Stimulated activated CD4-positive, alpha-beta T cell treated with anti-CD3 and anti-CD28 coated beads, Interleukin-12 subunit alpha, Interleukin-12 subunit beta, amount 100 ng/mL, for 48 hours (primary cell): ENCODE measurements around the gene HOXB7.

Experiments
- DNase-seq, 3 donors: peaks; one replicate each; pipeline ENCODE4 v3.0.0-alpha.2; 2020; ENCODE audit warnings: low read depth in 2 of 3, low spot score in 1 of 3

Gene HOXB7

GRCh38 chr17:48596000-48596734 is 14.7 kb downstream of the HOXB7 start:
- DNase-seq: no peak

DNA sequence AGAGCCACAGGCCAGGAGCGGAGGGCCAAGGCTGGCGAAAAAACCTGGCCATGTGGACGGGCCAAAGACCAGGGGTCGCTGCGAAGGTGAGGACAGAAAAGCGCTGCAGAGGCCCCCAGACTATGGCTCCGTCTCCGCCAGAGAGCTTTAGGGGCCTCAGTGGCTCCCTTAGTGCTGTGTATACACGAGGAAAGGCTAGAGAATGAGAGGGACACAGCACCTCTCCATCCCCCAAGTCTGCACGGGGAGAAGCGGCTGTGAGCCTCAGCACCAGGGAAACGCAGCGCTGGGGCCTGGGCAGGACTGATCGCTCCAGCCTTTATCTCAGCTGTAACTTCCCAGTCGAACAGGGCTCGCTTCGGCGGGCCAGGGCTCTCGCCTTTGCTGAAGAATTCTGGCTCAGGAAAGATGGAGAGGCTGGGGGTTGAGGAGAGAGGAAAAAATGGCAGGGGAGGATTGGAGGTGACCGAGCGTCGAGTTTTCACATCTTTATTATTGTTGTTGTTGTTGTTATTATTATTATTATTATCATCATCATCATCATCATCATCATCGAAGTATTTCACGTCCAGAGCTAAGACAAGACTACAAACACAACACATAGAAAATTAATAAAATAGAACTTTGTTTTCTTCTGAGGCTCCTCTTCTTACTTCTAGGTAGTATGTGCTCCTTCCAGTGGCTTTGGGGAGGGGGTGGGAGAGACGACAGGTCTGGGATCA is 15.4 kb downstream of the HOXB7 start:
- no peak for DNase-seq

GRCh38 chr17:48594538-48595277 is 16.1 kb downstream of the HOXB7 start:
- DNase-seq: no peak

GRCh38 chr17:48593840-48594537 is 16.8 kb downstream of the HOXB7 start:
- DNase-seq: peak; percentile 69 to 80 (median 77)

GRCh38 chr17:48593126-48593829 is 17.5 kb downstream of the HOXB7 start, which contains the start of gene HOXB5:
Gene HOXB5, minus strand, starts transcription at chr17:48593779. Its CDS starts 97 bp downstream, at chr17:48593682.
- no peak for DNase-seq

DNA sequence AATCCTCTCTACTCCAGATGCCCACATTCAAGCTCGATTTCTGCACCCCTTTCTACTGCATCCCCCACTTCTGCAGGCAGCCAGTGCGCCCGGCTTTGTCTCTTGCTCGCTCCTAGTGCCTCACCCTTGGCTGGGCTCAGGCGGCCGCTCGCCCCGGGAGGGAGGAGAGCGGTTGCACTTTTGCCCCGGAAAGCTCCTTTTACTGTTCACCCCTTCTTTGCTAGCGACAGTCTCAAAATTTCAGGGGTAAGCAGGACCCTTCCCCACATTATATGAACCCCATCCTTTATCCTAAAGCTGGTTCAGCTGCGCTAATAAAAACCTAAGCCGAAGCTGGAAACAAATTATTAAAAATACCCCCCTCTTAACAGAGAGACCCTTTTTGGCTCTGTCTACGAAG is 18.2 kb downstream of the HOXB7 start:
- no peak for DNase-seq

DNA sequence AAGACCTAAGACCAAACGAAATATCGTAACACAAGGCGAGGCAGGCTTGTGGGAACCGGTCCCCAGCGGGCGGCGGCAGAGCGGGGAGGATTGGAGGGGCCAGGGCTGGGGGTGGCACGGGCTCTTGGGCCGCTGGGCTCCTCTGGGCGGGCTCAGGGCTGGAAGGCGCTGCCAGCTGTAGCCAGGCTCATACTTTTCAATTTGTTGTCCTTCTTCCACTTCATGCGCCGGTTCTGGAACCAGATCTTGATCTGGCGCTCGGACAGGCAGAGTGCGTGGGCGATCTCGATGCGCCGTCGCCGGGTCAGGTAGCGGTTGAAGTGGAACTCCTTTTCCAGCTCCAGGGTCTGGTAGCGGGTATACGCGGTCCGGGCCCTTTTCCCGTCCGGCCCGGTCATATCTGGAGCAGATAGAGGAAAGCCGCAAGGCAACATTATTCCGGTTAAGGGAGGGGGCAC is 18.7 kb downstream of the HOXB7 start:
- no peak for DNase-seq

DNA sequence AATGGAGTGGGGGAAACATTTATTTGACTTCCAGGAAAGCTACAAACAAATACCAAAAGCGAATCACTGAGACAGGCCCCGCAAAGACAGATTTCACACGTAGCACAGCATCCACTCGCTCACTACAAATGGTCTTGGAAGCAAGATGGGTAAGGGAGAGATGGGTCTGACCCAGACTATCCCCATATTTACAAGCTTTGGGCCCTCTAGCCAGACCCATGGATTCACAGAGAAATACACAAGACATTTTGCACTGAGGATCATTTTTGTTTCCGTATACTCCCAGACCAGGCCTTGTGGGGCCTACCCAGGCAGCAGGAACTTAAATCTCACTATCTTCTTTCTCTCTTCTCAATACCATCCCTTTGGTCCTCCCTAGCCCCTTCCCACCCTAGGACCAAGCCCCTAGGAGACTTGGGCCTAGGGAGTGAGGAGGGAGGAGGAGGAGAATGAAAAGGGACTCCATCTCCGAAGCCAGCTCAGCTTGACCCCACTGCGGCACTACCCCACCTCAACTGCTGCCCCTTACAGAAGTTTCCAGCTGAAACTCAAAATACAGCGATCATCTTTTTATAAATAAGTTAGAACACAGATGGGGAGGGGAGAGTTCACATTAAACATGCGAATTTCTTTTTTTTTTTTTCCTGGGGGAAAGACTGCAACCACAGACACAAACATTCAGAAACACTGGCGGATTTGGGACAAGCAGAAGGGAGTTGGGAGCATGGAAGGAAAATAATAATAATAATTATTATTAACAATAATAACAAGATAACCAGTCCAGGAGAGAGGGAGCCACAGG is 19.4 kb downstream of the HOXB7 start:
- DNase-seq: no peak

GRCh38 chr17:48590607-48591161 is 20.1 kb downstream of the HOXB7 start:
- DNase-seq: no peak

DNA sequence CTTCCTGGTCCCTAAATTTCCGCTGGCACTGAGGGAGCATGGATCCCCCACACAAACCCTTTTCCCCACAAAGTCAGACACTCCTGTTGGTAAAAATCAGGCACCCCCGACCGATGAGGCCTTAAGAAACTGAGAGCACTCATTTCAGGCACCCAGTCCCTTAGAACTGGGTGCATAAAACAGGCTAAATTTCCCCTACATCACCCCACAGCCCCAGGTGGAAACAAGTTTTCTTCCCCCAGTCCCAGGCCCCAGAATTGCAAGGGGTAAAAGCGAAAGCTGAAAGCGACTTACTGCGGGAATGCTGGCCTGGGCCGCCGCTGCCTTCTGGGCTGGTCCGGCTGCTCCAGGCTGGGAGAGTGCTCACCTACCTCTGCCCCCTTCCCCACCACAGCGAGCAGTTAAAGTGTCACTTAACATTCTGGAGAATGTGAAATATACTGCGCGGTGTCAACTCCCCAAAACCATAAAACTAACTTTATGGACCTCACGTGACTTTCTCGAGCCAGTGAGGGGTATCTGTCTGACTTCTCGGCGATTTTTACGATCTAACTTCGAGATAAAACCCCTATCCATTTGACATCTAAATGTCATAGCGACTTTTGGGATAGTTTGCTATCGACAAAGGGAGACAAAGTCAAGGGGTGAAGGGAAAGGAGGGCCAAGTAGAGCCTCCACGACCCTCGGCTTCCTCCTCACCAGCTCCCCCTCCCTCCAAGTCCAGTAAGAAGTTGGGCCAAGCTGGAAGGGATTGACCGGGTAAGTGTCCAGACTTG is 20.8 kb downstream of the HOXB7 start, which contains the start of gene HOXB3:
Gene HOXB3 (minus strand): TSS at position 411 of the 776 bp plus-strand sequence. CDS start 37,767 bp downstream, outside the sequence.
- DNase-seq: no peak

GRCh38 chr17:48589060-48589830 is 21.6 kb downstream of the HOXB7 start:
- no peak for DNase-seq

- DNase-seq: no peak
Measured at GRCh38 chr17:48588528-48588927, 22.3 kb downstream of the HOXB7 start.

- DNase-seq: no peak
Measured at GRCh38 chr17:48588074-48588415, 22.8 kb downstream of the HOXB7 start.

GRCh38 chr17:48587276-48588073 is 23.3 kb downstream of the HOXB7 start:
- DNase-seq: no peak

DNA sequence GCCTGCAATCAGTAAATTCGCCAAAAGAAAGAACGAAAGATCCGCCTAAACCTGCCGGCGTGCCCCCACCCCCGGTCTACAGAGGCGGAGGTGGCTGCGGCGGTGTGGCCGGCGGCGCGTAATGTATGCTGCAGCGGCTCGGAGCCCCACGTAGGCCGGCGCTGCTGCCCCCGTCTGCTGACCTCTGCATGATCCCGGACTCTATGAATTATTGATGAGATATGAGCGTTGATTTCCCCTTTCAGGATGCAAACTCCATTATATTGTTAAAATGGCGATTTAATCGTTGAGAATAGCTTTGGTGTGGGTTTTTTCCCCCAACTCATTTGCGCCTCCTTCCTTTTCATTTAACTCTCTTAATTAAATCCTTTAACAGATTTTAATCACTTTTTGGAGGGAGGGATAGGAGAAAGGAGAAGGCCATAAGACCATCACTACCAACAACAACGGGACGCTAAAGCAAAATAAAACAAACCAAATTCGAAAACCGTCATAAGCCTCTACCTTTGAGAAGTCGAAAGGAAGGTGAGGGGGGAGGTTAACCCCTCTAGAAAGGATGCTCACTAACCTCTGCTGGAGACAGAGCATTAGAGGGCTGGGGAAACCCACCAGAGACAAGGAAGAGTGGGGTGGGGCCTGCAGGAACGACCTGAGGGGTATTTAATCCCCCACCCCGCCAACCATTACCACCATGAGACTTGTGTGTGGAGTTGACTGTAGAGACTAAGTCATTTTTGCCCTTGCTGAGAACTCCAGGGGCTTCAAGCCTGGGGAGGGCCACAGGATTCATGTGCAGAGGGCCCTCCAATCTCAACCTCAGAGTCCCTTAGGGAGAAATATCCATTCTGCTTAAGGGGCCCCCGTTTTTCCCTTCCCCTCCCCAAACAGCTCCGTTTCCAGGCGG is 24.2 kb downstream of the HOXB7 start:
- no peak for DNase-seq

- DNase-seq: no peak
Measured at GRCh38 chr17:48584223-48584741, 26.5 kb downstream of the HOXB7 start.
